CD4-positive, alpha-beta T cell treated with Interleukin-21 for 1 hour (primary cell): Measurements from ENCODE around the gene CACNA2D3.
"Not testable (repeated sequence)": the region's sequence is repeated elsewhere in the genome, so short reads cannot be mapped to it uniquely, and the experiment has no call there.

Source experiments
- DNase-seq: peaks from one replicate; pipeline ENCODE4 v3.0.0-alpha.2; 2020

CACNA2D3 gene

DNA sequence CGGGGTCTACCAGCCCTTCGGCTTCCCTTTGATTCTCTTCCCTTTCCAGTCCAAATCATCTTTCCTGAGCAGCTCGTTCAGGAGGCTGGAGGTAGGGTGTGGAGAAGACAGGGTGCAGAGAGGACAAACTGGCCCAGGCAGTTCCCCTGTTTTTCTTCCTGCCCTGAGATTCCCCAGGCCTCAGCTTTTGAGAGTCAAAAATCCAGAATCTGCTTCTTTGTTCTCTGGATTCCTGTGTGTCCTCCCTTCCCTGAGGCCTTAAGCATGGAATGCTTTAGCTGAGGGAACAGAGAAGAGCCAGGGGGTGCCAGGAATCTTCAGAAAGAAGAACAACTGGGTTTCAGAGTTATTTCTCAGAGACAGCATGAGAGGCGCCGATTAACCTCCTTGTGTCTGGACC is 832.2 kb downstream of the CACNA2D3 start:
- no peak for DNase-seq

DNA sequence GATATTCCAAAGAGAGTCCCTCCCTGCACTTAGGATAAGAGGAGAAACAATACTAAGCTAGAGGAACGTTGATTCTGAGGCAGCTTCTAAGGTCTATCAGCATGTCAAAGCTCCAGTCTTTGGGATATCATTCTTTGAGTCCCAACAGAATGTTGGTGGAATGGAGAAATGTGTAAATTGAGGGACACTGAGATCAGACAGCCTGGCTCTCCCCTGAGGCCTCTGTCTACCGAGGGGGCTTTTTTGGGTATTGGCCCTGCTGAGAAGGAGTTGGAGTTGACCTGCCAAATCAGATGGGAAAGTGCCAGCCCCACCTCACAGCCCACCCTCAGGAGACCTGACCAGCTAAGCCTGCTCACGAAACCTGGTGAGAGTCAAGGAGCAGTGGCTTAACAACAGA is 833.1 kb downstream of the CACNA2D3 start:
- DNase-seq, result no peak

GRCh38 chr3:54955941-54956340 is 833.6 kb downstream of the CACNA2D3 start:
- DNase-seq, result no peak

GRCh38 chr3:54957711-54958110 is 835.4 kb downstream of the CACNA2D3 start:
- DNase-seq, result no peak

DNA sequence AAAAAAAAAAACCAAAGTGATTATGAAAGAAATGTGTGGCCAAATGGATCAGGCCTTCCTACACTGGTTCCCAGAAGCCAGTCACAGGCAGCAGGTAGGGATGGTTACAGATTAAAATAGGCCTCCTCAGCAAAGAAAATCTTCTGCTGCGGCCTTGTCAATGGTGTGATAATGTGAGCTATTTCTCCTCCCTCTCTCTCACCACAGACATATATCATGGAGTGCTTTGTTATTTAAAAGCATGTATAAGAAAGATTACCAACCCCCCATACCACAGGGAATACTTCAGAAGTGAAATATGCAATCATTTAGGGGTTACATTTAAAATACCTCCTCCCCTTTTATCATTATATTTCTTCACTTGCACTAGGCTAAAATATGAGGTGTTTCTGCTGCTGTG is 837.7 kb downstream of the CACNA2D3 start:
- no peak for DNase-seq

DNA sequence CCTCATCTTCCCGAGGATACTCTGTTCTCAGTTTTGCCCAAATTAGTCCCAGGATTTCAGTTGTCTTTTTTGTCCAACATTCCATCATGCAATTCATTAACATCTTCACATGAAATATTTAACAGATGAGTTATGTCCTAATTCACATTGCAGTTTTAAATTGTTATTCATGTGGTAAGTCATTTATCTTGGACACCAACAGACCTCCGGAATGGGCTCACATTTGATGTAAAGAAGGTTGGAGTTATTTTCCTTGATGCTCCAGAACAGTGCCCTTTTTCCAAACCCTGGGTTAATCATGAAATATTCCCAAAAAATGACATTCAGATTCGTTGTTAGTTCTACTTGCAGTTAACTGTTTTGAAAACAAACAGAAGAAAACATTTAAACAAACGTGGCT is 838.3 kb downstream of the CACNA2D3 start:
- no peak for DNase-seq

DNA sequence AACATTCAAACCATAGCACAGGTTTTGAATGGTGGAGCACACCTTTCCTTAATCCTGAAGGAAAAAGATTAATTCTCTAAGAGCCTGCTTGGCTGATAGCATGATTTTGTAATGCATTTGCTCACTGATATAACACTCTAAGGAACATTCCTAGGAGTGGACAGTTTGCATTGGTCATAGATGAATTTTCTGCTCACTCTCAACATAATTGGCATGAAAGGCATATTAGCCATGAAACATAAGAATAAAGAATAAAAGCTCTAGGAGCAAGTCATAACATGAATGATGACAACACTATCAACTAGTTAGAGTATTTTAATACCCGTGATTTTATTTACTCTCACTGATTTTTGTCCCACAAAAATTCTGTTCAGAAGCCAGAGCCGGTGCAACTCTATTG is 839.8 kb downstream of the CACNA2D3 start:
- DNase-seq, result no peak

DNA sequence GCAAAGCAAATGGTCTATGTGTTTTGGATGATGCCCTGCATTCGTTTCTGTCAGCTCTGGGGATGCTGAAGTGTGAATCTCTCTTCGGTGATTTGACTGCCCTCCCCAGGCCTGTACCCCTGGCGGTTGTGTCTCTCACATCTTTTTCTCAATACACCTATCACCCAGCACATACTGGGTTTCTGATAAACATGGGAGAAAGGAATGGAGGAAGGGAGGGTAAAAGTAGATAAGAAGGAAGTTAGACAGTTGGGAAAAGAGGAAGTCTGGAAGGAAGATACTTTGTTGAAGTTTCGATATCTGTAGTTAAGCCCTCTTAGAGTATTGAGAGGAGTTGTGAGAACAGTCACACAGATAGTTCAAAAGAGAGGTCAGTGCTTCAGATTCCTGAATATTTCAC is 841.3 kb downstream of the CACNA2D3 start:
- DNase-seq, result no peak

GRCh38 chr3:54964081-54964480 is 841.7 kb downstream of the CACNA2D3 start:
- no peak for DNase-seq

GRCh38 chr3:54965746-54966145 is 843.4 kb downstream of the CACNA2D3 start:
- DNase-seq, result no peak

DNA sequence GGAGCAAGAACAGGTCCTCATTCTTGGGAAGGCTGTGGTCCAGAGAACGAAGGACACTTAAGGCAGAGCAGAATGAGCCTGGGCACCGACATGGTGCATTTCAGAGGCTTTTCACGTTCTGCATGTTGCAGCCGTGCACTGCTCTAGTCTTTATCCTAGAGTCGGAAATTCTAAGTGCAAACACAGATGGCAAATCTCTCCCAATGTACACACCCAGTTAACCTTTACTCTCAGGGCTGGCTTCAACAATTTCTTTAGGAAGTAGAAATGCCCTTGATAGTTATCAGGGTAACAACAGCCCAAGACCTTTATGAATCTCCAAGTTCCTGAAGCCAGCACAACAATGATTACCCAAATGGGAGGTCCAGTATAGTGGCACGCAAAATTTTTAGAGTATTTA is 844.6 kb downstream of the CACNA2D3 start:
- no peak for DNase-seq

- DNase-seq, result no peak
These were observed 845.4 kb downstream of the CACNA2D3 start for GRCh38 chr3:54967731-54968161.

GRCh38 chr3:54968546-54969172 is 846.3 kb downstream of the CACNA2D3 start:
- DNase-seq, result no peak

GRCh38 chr3:54969652-54970051 is 847.3 kb downstream of the CACNA2D3 start:
- DNase-seq, result no peak

DNA sequence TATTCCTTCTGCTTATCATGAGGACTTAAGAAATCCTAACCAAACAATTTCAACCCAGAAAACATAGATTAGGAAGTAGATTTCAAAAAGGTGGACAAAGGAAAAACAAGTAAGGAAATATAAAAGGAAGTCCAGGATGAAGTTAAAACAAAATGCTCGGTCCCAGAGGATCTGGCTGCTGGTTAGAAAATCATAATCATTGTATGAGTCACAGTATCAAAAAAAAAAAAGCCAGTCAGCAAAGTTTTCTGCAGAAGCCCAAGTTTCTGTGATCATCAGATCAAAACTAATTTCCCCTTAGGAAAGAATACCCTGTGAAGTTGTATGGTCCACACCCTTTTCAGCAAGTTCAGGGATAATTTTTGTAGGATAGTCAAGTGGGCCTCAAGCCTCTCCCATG is 848.5 kb downstream of the CACNA2D3 start:
- no peak for DNase-seq

DNA sequence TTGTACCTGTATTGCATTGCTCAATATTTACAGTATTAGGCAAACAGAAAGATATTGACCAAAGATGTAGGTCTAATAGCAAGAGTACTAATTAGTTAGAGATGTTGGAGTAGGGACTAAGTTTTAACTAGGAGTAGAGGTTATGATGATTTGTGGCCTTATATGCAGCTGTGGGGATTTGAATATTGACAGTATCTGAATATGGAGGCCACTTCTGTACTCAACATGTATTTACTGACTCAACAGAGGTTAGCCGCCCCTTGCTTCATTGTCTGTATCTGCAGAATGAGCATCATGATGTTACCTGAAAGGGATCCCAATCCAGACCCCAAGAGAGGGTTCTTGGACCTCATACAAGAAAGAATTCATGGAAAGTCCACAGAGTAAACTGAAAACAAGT is 855.1 kb downstream of the CACNA2D3 start:
- DNase-seq, result no peak

DNA sequence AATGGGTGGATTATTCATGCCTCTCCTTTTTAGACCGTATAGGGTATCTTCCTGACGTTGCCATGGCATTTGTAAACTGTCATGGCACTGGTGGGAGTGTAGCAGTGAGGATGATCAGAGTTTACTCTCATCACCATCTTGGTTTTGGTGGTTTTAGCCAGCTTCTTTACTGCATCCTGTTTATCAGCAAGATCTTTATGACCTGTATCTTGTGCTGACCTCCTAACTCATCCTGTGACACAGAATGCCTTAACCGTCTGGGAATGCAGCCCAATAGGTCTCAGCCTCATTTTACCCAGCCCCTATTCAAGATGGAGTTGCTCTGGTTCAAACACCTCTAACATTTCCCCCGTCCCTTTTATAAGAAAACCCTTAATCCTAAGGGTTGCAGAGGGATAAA is 855.6 kb downstream of the CACNA2D3 start:
- DNase-seq, result not testable (repeated sequence)

DNA sequence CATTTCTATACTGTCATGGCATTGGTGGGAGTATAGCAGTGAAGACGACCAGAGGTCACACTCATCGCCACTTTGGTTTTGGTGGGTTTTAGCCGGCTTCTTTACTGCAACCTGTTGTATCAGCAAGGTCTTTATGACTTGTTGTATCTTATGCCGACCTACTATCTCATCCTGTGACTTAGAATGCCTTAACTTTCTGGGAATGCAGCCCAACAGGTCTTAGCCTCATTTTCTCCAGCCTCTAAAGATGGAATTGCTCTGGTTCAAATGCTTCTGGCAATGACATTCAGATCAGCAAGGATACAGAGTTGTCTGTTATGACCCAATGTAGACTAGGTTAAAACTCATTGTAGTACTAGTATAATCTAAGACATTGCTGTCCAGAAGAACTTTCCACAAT is 860.5 kb downstream of the CACNA2D3 start:
- no peak for DNase-seq

GRCh38 chr3:54983266-54984099 is 861.1 kb downstream of the CACNA2D3 start:
- no peak for DNase-seq

- no peak for DNase-seq
These were observed 863.5 kb downstream of the CACNA2D3 start for GRCh38 chr3:54985856-54986255.

DNA sequence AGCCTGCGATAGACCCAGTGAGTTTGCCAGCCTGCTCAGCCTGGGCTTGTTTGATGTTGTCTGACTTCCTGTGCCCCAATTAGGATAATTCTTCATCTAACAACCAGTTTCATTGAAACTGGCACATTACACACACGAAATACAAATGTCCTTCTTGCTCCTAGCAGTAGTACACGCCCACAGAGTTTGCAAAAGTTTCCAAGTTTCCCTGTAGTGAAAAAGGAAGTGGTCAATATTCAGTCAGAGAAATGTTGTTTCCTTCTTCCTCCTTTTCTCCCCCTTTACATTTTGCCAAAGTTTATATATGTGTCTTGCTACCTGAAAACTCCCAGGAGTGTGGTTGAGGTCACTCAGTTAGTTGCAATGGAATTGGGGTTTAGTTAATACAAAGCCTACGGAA is 863.9 kb downstream of the CACNA2D3 start:
- DNase-seq, result no peak

DNA sequence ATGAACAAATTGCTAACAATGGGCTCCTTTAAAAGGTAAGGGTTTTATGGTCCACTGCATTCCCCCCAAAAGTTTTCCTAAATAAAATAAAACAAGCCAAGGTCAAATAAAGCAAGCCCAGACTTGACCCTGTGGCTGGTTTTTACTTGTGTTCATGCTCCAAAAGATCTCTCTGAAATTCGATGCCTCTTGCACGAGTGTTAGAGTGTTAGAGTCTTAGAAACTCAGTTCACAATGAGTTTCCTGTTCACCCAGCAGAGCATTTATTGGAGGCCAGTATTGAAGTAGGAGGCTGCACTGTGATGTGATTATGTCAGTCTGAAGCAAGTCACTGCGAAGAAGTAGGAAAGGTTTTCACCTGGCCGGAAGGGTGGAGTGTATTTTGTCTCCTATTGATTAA is 865.4 kb downstream of the CACNA2D3 start:
- DNase-seq, result no peak

GRCh38 chr3:54988302-54988837 is 866.0 kb downstream of the CACNA2D3 start:
- no peak for DNase-seq
